Motor neuron (in vitro differentiated cells): ENCODE measurements around the gene TNFRSF11A. TPM values are rescaled to one million over a fixed set of nuclear protein-coding genes. Genes with fewer than 3 reads are reported as not detected.

ENCODE experiments used
- ATAC-seq, 8 experiments: fragments of 200-7000 bp; cut with Tn5 transposase; replicated peaks in 6 of 8; 2 replicates each; pipeline ENCODE4 v1.8.0; 2021; ENCODE audit warnings: mild to moderate bottlenecking in 8 of 8, moderate library complexity in 8 of 8
- H3K27ac ChIP-seq, 2 donors: fragments of 250-450 bp; sonication (Bioruptor Pico); 2 replicates each; pipeline ENCODE4 v1.9.0; 2021; ENCODE audit warnings: antibody characterized with exemption in 2 of 2, mild to moderate bottlenecking in 2 of 2, moderate library complexity in 1 of 2
- H3K4me1 ChIP-seq, 2 donors: fragments of 250-450 bp; sonication (Bioruptor Pico); replicated peaks in 1 of 2; 2 replicates each; pipeline ENCODE4 v1.6.1; 2021; ENCODE audit warnings: antibody characterized with exemption in 2 of 2, mild to moderate bottlenecking in 2 of 2, moderate library complexity in 1 of 2
- H3K4me3 ChIP-seq, 5 donors: fragments of 250-450 bp; sonication (Bioruptor Pico); 2 replicates each; pipeline ENCODE4 v1.9.0; 2021; ENCODE audit warnings: antibody characterized with exemption in 5 of 5, mild to moderate bottlenecking in 5 of 5, moderate library complexity in 4 of 5
- WGBS, 10 experiments: fragments of 450-650 bp; shearing (Covaris generic); methylation state at CpG; one replicate each; pipeline ENCODE4 v1.0.0; 2022; 5-methylcytosine and 5-hydroxymethylcytosine counted together
- in situ Hi-C, 9 experiments: fragments of 400-800 bp; cut with MboI; loops; one replicate each; pipeline ENCODE4 v1.15.0; 2021; ENCODE audit warnings: low sequenced_read_pairs in 9 of 9, low pct_unique_long_range_greater_than_20kb in 2 of 9; ENCODE audit not compliant: unreplicated experiment in 9 of 9
- total RNA-seq, 8 experiments: library from RNA; unstranded; fragments of 300-600 nt; gene quantifications; 2 replicates each; pipeline versions ENCODE4 v1.2.3 to v1.2.4, GENCODE V29; 2022

Gene TNFRSF11A
- 10 to 100 TPM in 1 of 8 experiments, 1 to 10 TPM in 1, under 1 TPM in 6; 0.05 to 13.2 (median 0.41) TPM for total RNA-seq

DNA sequence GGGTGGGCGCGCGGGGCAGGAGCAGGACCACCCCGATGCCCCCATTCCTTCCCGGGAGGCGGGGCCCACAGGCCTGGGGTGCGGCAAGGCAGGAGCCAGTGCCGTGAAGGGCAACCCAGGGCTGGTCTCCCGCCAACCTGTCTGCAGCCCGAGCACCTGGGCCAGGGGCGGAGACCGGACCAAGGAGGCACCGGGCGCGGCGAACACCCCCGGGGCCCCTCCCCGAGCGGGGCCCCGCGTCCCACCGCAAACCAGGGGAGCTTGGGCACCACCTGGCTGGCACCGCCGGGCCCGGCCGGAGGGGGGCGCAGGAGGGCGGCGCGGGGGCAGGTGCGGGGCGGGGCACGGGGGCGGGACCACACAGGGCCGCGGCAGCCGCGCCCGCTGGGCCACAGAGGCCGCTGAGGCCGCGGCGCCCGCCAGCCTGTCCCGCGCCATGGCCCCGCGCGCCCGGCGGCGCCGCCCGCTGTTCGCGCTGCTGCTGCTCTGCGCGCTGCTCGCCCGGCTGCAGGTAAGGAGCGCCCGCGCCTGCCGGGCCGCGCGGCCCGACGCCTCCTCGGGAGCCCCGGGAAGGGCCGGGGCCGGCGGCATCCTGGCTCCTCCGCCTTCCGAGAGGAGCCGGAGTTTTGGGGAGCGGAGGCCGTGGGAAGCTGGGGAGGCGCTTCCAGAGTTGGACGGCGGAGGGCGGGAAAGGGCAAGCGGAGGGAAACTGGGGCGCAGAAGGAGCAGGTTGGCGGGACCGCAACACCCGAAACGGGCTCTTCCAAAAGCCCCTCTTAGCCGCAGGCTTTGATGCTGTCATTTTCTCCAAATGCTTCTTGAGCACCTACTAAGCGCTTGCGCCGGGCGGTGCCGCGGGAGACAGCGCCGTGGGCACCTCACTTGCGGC lies at the start of gene TNFRSF11A:
Gene TNFRSF11A, plus strand, starts transcription at position 394 of the 889 bp plus-strand sequence. Its CDS starts 43 bp downstream, at position 437.
- WGBS, 10 experiments = 0 to 4% (median 2%) methylated on average over 2 to 23 of the region's 99 CpGs; no CpG with 5 or more reads in 6 of the 10 experiments
- Histone ChIP-seq H3K27ac (no peak within 1 kb of the TSS), H3K4me3 (peak within 1 kb of the TSS; percentile 22 to 36 (median 29)), H3K4me1 (peaks cover 3 to 4% of the 10 kb centered on the region in 2 donors)
- in situ Hi-C loops = no loop called here
- ATAC-seq = peak; percentile 64 to 91 (median 71)

DNA sequence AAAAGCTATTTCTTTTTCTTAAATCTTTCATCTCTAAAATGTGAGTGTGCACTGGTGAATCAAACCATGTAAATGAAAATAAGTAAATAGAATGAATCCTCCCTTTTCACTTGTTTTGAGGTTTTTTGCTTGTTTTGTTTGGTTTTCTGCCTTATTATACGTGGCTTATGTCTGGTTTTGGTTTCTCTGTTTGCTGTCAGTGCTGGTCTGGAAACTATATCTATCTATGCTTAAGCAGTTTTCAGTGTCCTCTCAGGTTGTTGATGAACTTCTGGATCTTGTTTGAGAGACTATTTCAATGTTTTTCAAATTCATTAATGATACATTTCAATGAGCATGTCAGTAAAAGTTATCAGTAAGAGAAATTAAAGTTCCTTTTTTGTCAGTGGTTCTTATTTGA lies 48.1 kb upstream of the TNFRSF11A start:
- Histone ChIP-seq H3K4me3 (no peak overlapping the region), H3K4me1 (no peaks in the 10 kb centered on the region), H3K27ac (no peak overlapping the region)
- in situ Hi-C loops = no loop called here
- no peak for ATAC-seq
- WGBS, 10 experiments = 67 to 100% (median 100%) methylated on average over 1 of the region's 1 CpG; no CpG with 5 or more reads in 2 of the 10 experiments

DNA sequence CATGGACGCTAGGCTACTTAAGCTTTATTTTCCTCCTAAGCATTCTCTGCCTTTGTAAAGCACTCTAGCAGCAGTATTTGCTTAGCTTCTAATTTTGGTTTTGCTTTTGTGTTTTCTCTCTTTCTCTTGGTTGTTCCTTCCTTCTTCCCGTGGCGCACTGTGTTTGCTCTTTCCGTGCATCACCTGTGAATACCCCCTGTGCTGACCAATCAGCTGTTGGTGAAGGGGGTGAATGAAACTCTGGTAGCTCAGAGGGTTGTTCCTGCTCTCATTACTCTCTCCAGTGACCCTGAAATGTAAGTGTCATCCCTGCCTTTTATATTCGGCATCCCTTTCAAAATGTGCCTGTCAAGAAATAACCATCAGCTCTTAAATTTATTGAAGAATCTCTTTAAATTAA lies 45.5 kb upstream of the TNFRSF11A start:
- WGBS, 10 experiments = 39 to 80% (median 65%) methylated on average over 2 to 5 of the region's 5 CpGs; no CpG with 5 or more reads in 1 of the 10 experiments
- peak in 1 of 8 experiments; percentile 43 for ATAC-seq
- Histone ChIP-seq H3K4me3 (no peak overlapping the region), H3K27ac (no peak overlapping the region), H3K4me1 (no peaks in the 10 kb centered on the region)
- in situ Hi-C loops = no loop called here

DNA sequence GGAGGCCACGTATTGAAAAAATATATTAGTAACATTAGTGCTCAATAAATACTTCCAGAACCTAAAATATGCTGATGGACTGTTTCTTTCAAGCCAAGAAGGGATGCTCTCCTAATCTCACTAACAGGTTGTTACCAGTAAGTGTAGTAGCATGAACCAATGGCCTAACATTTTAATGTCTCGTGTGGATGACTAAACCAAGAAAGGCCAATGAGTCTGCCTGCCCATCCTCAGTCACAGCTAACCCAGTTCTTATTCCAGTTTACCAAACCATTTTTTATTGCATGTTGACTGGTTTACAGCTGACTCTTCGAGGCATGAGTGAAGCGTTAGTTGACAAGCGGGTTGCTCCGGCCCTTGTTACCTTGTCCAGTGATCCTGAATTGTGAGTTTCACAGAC lies 45.1 kb upstream of the TNFRSF11A start:
- in situ Hi-C loops = no loop called here

DNA sequence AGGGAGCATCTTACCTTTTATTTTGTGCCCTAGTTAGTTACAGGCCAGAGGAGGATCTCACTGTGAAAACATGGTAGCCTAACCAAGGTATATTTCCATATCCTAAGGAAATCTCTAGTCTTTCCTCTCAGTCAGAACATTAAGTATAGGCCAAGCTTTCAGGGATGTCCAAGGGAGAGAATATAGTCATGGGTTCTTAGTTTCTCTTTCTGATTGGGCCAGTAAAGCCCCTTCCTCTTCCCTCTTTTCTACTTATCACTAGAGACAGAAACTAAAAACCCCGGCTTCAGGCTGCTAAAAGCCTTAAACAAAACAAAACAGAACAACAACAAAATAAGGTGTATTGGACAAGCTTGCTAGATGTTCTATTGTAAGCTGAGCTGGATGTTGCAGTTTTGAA lies 44.3 kb upstream of the TNFRSF11A start:
- Histone ChIP-seq H3K4me1 (no peaks in the 10 kb centered on the region), H3K27ac (no peak overlapping the region), H3K4me3 (no peak overlapping the region)
- in situ Hi-C loops = no loop called here
- 75 to 100% (median 89%) methylated on average over 1 of the region's 1 CpG; no CpG with 5 or more reads in 3 of the 10 experiments for WGBS, 10 experiments
- no peak for ATAC-seq

More for the DNA sequence above, 45.1 kb upstream of the TNFRSF11A start:
- no peak for ATAC-seq
- 60 to 100% (median 96%) methylated on average over 1 to 6 of the region's 6 CpGs for WGBS, 10 experiments
- Histone ChIP-seq H3K4me3 (no peak overlapping the region), H3K27ac (no peak overlapping the region), H3K4me1 (no peaks in the 10 kb centered on the region)

DNA sequence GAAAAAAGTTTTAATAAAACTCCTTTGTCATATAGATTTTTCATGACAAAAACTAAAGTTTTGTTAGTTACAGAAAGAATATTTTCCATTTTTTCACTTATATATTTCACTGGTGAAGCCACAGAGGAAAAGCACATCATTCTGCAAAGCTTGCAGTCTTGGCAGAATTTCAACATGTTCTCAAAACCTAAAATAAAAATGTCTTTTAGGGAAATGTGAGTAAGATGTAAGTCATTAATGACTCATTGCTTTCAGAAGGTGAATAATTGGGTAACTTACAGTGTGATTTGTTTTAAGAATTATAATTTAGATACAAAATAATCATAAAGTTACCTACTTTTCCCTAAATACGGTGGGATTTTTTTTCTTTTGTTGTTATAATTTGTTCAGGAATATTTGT lies 43.4 kb upstream of the TNFRSF11A start:
- H3K27ac ChIP-seq = no peak overlapping the region
- ATAC-seq = peak in 2 of 8 experiments; percentile 24 to 45
- no peak overlapping the region for H3K4me3 ChIP-seq
- H3K4me1 ChIP-seq = no peaks in the 10 kb centered on the region
- in situ Hi-C loops = no loop called here
- 0 to 100% (median 92%) methylated on average over 1 of the region's 1 CpG; no CpG with 5 or more reads in 1 of the 10 experiments for WGBS, 10 experiments

DNA sequence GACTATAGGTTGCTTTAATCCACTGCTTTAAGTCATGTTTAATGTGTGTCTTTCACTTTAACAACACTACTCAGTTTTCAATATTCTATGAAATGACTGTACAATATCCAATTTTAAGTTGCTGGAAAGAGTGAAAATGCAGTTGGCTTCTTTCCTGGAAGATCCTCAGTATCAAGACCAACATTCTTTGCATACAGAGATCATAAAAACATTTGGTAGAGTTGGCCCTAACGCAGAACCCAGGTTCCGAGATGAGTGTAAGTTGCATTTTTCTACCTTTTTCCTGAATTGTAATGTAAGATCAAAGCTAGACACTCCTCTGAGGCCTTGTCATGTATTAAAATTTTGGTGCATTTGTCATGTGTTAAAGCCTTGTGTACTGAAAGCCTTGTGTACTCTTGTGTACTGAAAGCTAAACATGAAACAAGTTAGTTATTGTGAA lies 42.9 kb upstream of the TNFRSF11A start:
- in situ Hi-C loops = no loop called here
- Histone ChIP-seq H3K27ac (no peak overlapping the region), H3K4me1 (no peaks in the 10 kb centered on the region), H3K4me3 (no peak overlapping the region)
- WGBS, 10 experiments = 19 to 100% (median 84%) methylated on average over 1 to 2 of the region's 2 CpGs; no CpG with 5 or more reads in 4 of the 10 experiments
- ATAC-seq = peak in 2 of 8 experiments; percentile 50 to 82

DNA sequence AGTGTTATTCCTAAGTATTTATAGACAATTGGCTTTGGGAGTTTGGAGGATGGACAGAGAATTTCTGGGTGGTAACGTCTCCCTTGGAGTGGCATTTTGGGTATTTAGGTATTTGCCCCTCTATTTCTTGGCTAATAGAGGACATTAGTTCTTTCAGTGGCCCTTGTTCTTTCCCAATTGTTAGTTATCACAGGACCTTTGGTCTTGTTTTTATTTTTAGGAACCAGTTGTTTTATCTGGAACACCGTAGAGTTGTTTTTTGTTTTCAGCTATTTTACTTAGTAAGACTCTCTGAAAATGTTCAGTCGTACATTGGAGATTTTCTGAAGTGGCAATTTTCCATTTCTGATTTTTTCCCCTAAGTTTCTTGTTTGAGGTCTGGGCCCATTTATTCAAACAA lies 40.5 kb upstream of the TNFRSF11A start:
- Histone ChIP-seq H3K4me3 (no peak overlapping the region), H3K4me1 (no peaks in the 10 kb centered on the region), H3K27ac (no peak overlapping the region)
- ATAC-seq = no peak
- in situ Hi-C loops = no loop called here
- WGBS, 10 experiments = 90 to 100% (median 96%) methylated on average over 2 to 3 of the region's 3 CpGs

DNA sequence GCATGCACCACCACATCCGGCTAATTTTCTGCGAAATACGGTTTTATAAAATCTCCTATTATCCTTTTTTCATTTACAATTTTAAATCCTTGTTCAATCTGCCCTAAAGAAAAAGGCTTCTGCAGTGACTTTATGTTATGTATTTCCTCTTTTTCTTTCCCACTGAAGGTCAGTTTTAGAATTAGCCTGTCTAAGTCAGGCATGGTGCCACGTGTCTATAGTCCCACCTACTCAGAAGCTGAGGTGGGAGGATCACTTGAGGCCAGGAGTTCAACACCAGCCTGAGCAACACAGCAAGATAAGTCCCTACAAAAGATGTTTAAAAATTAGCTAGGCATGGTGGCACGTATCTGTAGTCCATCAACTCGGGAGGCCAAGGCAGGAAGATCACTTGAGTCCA lies 39.8 kb upstream of the TNFRSF11A start:
- in situ Hi-C loops = no loop called here
- WGBS, 10 experiments = 80 to 100% (median 100%) methylated on average over 1 to 6 of the region's 6 CpGs

DNA sequence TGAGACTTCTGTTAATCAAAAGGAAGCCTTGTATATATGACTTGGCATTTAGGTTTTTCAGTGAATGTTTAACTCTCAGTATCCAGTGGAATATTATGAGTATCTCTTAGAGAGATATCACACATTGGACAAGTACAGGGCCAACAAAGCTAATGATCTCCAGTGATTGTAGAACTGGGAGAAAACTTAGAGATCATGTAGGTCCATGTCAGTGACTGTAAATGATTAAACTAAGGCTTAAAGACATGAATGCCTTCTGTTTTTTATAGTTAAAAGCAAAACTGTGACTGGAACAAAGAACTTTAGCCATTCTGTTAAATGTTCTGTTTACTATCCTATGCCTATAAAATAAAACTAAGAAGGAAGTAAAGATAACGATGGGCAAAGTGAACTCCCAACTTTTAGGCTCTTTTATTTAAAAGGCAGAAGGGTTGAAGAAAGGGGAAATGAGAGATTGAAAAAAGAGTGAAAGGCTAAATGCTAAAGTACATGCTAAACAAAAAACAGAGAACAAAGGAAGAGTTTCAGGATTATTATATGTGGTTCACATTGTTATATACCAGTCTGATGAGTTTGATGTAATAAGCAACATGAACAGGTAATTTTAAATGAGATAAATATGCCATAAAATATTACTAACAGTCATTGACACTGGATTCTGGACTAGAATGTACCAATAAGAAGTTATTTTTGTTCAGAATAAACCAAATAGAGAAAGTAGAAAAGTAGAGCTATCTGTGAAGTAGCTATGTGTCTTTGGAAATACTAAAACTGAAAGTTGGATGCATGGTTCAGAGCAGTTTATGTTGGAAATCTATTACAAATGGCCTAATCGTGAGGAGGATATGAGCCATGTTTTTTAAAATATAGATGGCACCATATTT lies 37.1 kb upstream of the TNFRSF11A start:
- H3K27ac ChIP-seq = no peak overlapping the region

More for the DNA sequence above, 39.8 kb upstream of the TNFRSF11A start:
- Histone ChIP-seq H3K27ac (no peak overlapping the region), H3K4me3 (no peak overlapping the region), H3K4me1 (no peaks in the 10 kb centered on the region)
- ATAC-seq = no peak

DNA sequence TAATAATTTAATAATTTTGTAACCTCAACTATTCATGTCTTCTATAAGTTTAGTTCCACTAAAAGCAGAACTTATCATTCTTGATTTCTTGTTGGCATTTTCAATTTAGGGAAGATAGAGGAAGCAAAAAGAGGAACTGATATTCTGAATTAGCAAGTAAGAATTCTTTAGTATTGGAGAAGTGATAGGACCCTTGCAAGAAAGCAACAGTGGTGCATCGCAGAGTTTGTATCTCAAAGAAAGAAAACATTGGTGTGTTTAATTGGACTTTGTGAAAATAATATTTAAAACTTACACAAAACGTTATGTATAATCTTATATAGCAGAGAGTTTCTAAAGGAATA lies 36.5 kb upstream of the TNFRSF11A start:
- no peak for ATAC-seq
- no peak overlapping the region for H3K27ac ChIP-seq
- in situ Hi-C loops = no loop called here
- WGBS, 10 experiments = 70 to 100% (median 92%) methylated on average over 2 of the region's 2 CpGs; no CpG with 5 or more reads in 1 of the 10 experiments
- no peak overlapping the region for H3K4me3 ChIP-seq
- H3K4me1 ChIP-seq = no peaks in the 10 kb centered on the region

More for the DNA sequence above, 37.1 kb upstream of the TNFRSF11A start:
- Histone ChIP-seq H3K4me1 (no peaks in the 10 kb centered on the region), H3K4me3 (no peak overlapping the region)
- 39 to 100% (median 80%) methylated on average over 1 to 2 of the region's 2 CpGs for WGBS, 10 experiments
- in situ Hi-C loops = no loop called here
- ATAC-seq = no peak

DNA sequence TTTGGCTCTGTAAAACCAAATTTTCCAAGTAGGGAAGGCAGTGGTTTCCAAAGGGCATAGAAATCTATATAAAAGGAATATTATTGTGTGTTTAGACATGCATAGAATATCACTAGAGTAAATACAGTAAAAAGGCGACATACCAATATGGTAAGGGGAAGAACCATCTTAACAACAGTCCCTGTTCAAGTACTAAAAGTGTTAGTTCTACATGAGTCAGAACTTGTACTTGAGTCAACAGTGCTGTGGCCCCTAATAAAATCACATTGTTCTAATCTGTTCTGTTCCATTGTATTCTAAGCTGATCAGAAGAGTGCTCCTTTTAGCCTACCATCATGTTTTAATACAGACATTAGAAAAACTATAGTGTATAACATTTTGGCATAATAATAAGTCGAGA lies 36.1 kb upstream of the TNFRSF11A start:
- Histone ChIP-seq H3K4me1 (no peaks in the 10 kb centered on the region), H3K27ac (no peak overlapping the region), H3K4me3 (no peak overlapping the region)
- WGBS, 10 experiments = 75 to 100% (median 96%) methylated on average over 1 to 2 of the region's 2 CpGs
- ATAC-seq = no peak
- in situ Hi-C loops = no loop called here

DNA sequence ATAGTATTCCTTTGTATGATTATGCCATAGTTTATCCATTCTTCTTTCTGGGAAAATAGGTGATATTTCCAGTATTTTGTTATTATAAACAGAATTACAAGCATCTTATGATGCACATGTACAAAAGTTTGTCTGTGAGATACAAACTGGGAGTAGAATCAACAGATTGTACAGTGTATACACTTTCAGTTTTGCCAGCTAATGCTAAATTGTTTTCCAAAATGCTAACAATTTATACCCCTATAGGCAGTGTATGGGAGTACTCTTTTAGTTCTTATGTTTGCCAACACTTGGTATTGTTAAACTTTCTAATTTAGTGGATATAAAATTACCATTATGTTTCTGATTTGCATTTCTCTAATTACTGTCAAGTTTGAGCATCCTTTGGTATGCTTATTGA lies 31.0 kb upstream of the TNFRSF11A start:
- in situ Hi-C loops = no loop called here
- H3K4me3 ChIP-seq = no peak overlapping the region
- H3K27ac ChIP-seq = no peak overlapping the region
- H3K4me1 ChIP-seq = no peaks in the 10 kb centered on the region
- ATAC-seq = no peak
